Anterior cingulate cortex (tissue), 58 donors: Measurements from ENCODE around the gene TBCK.
"Not testable (repeated sequence)": the region's sequence is repeated elsewhere in the genome, so short reads cannot be mapped to it uniquely, and the experiment has no call there.

Experiments used
- DNase-seq, 58 donors: peaks; one replicate each; lab custom pipeline; 2025; lab: John Stamatoyannopoulos, UW

TBCK gene

GRCh38 chr4:106240699-106241098, 75.3 kb downstream of the TBCK start:
- no peak for DNase-seq

GRCh38 chr4:106238820-106239420, 77.1 kb downstream of the TBCK start:
- no peak for DNase-seq

DNA sequence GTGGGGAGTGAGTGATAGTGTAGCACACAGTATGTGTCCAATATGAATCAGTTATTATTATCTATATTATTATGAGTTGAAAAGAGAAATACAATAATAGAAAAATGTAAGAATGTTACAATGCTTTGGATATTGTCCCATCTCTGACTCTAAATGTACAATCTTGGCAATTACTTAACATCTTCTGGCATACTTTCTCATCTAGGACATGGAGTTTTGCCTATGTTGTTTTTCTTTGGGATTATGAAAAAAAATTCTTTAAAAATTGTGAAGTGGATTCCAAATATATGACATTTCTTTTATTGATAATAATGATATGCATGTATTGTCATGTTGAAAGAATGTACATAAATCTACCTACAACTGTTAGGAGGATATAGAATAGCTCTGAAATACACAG, 84.1 kb downstream of the TBCK start:
- no peak for DNase-seq

- no peak for DNase-seq
Observed at GRCh38 chr4:106222548-106222947, 93.5 kb downstream of the TBCK start.

DNA sequence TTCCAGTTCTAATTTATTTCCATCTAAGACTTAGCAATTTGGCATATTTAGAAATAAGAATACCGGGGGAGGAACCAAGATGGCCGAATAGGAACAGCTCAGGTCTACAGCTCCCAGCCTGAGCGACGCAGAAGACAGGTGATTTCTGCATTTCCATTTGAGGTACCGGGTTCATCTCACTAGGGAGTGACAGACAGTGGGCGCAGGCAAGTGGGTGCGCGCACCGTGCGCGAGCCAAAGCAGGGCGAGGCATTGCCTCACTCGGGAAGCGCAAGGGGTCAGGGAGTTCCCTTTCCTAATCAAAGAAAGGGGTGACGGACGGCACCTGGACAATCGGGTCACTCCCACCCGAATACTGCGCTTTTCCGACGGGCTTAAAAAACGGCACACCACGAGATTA, 102.7 kb downstream of the TBCK start:
- DNase-seq, result not testable (repeated sequence)

GRCh38 chr4:106210021-106210420, 106.0 kb downstream of the TBCK start:
- no peak for DNase-seq

GRCh38 chr4:106208481-106209460, 107.2 kb downstream of the TBCK start:
- DNase-seq, result no peak

DNA sequence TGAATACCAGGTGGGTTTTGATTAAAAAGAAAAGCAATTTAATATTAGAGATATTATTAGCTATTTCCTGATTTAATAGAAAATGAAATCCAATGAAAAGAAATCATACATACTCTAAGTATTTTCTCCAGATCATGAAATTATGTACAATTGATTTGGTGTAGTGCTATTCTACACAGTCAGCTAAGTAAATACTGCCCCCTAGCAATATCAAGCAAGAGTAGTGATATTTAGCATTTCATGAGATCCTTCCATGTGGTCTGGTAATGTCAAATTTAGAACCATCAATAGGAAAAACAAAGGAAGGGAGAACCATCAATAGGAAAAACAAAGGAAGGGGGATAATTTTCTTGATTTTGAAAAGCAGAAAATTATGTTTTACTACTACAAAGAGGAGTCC, 114.6 kb downstream of the TBCK start:
- DNase-seq, result no peak

- DNase-seq, result no peak
Observed at GRCh38 chr4:106195435-106195950, 120.5 kb downstream of the TBCK start.

DNA sequence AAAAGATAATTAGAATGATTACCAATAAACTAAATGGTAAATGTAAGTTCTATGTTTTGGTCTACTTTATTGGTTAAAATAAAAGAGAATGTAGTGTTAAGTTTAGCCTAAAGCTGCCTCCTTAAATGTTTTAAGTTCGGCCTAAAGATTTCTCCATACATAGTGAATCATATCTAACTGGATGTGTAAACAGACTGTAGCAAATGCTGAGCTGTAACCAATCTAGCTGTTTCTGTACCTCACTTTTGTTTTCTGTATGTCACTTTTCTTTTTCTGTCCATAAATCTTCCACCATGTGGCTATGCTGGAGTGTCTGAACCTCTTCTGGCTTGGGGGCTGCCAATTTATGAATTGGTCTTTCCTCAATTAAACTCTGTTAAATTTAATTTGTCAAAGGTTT, 121.2 kb downstream of the TBCK start:
- no peak for DNase-seq

DNA sequence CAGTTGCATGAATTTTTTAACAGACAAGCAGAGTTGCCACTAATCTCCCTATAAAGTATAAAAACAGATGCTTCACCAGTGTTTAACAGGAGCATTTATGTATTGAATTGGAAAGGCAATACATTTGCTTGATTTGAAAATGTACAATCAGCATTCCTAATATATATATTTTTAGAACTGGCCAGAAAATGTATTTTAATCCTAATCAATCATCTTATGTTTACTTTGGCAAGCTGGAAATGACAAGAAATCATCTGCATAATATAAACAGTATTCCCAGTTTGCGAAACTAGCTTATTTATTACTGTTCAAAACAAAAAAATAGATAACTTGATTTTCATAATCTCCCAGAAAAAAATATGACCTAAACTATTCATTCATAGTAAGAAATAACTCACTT, 123.9 kb downstream of the TBCK start:
- no peak for DNase-seq

DNA sequence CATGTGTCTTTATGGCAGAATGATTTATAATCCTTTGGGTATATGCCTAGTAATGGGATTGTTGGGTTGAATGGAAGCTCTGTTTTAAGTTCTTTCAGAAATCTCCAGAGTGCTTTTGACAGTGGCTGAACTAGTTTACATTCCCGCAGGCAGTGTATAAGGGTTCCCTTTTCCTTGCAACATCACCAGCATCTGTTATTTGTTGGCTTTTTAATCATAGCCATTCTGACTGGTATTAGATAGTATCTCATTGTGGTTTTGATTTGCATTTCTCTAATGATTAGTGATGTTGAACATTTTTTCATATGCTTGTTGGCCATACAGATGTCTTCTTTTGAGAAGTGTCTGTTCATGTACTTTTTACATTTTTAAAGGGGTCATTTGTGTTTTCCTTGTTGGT, 129.8 kb downstream of the TBCK start:
- no peak for DNase-seq

DNA sequence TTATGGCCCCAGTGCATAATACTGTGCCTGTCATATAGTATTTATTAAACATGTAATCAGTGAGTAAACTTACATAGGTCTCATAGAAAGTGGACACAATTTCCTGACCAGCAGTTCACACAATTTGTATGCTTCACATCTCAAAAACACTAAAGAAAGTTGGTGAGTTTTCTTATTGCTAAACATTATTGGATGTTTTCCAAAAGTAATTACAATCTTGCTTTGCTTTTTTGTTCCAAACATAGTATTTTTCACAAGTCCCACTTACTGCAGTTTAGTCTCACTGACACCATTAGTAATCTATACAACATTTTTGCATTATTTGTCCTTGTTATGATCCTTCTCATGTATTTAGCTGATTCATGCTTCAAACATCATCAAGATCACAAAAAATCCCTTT, 132.5 kb downstream of the TBCK start:
- DNase-seq, result no peak

- DNase-seq, result no peak
Observed at GRCh38 chr4:106172861-106173260, 143.1 kb downstream of the TBCK start.

- DNase-seq, result no peak
Observed at GRCh38 chr4:106165351-106166010, 150.5 kb downstream of the TBCK start.

DNA sequence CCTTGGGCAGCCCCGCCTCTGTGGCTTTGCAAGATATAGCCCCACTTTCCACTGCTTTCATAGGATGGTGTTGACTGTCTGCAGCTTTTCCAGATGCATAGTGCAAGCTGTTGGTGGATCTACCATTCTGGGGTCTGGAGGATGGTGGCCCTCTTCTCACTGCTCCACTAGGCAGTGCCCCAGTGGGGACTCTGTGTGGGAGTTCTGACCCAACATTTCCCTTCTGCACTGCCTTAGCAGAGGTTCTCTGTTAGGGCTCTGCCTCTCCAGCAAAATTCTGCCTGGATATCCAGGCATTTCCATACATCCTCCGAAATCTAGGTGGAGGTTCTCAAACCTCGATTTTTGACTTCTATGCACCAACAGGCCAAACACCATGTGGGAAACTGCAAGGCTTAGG, 153.7 kb downstream of the TBCK start:
- DNase-seq, result no peak

DNA sequence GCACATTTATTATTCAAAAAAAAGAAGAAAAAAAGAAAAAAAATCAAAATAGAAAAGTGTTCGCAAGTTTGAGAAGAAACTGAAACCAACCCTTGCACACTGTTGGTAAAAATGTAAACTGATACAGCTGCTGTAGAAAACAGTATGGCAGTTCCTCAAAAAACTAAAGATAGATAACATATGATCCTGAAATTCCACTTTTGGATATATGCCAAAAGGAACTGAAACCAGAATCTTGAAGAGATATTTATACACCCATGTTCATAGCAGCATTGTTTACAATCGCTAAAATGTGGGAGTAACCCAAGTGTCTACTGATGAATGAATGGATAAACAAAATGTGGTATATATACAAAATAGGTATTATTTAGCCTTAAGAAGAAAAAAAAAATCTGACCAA, 155.4 kb downstream of the TBCK start:
- DNase-seq, result no peak

DNA sequence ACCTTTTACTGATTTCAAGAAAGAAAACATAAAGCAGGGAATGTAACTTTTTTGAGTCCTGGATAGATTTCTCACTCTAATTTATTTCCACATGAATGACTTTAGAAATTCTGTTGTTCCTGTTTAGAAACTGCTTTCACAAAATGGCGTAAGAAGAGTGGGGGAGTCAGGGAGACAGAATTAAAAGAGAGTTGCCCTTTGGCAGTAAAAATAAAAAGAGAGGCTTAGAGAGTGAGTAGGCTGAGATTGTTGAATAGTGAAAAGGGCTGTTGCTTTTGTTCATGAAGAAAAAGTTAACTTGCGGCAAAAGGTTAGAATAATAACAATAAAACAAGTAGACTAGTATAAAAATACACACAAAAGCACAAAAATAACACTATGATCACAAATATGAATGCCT, 166.1 kb downstream of the TBCK start:
- no peak for DNase-seq

- no peak for DNase-seq
Observed at GRCh38 chr4:106149026-106149425, 167.0 kb downstream of the TBCK start.

DNA sequence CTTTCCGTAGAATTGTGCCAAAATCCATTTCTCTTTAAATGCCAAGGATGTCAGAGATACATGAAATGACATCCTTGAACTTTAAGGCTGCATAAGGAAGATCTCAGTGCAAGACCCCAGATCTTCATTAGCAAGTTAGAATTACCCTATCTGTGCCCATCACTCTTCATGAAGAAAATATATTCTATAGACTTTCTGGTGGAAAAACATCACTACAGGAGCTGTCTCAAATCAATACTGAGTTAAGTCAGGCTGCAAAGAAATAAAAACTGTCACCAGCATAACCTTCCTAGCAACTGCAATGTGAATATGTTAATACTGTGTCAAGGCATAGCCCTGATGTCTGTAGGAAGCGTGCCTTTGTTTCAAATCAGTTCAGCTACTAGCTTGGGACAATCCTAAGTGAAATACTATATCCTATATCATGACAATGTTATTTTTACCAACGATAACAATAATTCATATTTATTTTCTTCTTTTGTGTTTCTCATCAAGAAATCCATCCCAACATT, 173.3 kb downstream of the TBCK start:
- DNase-seq, result no peak

GRCh38 chr4:106140601-106141000, 175.4 kb downstream of the TBCK start:
- DNase-seq, result no peak
